Endodermal cell (in vitro differentiated cells): ENCODE data around the gene ATP1B2. TPM values are rescaled to one million over a fixed set of nuclear protein-coding genes. Genes with fewer than 3 reads are reported as not detected.

Experiments
- DNase-seq: peaks from one replicate; pipeline ENCODE4 v3.0.0-alpha.2; 2017
- H3K27ac ChIP-seq: 2 replicates; pipeline ENCODE4 v1.5.1; 2013; ENCODE audit warnings: mild to moderate bottlenecking, low read depth, low read length, moderate library complexity
- H3K27me3 ChIP-seq: 2 replicates; pipeline ENCODE4 v1.6.1; 2013; ENCODE audit warnings: mild to moderate bottlenecking, low read length, moderate library complexity; ENCODE audit not compliant: insufficient read depth, control insufficient read depth, poor library complexity, severe bottlenecking
- H3K36me3 ChIP-seq: 2 replicates; pipeline ENCODE4 v1.7.0; 2013; ENCODE audit warnings: mild to moderate bottlenecking, low read length, moderate library complexity; ENCODE audit not compliant: control insufficient read depth, insufficient read depth
- H3K4me1 ChIP-seq: one replicate; pipeline ENCODE4 v1.7.0; 2013; ENCODE audit warnings: low read length; ENCODE audit not compliant: control insufficient read depth, insufficient read depth
- H3K4me3 ChIP-seq: 2 replicates; pipeline ENCODE4 v1.5.1; 2013; ENCODE audit warnings: mild to moderate bottlenecking, low read length, moderate library complexity
- H3K9ac ChIP-seq: 2 replicates; pipeline ENCODE4 v1.6.1; 2013; ENCODE audit warnings: mild to moderate bottlenecking, low read length, moderate library complexity; ENCODE audit not compliant: poor library complexity, severe bottlenecking; ENCODE audit errors: extremely low read depth
- H3K9me3 ChIP-seq: 2 replicates; pipeline ENCODE4 v1.6.1; 2013; ENCODE audit warnings: mild to moderate bottlenecking, low read length, moderate library complexity; ENCODE audit not compliant: control insufficient read depth
- H3K27ac Mint-ChIP-seq: 2 replicates; pipeline ENCODE4 v1.8.0; 2020; ENCODE audit warnings: mixed read lengths
- H3K27me3 Mint-ChIP-seq: 2 replicates; pipeline ENCODE4 v1.8.0; 2021; ENCODE audit warnings: mild to moderate bottlenecking, mixed read lengths; ENCODE audit not compliant: insufficient read depth
- H3K36me3 Mint-ChIP-seq: 2 replicates; pipeline ENCODE4 v1.8.0; 2020; ENCODE audit warnings: low read depth, mixed read lengths
- H3K4me1 Mint-ChIP-seq: 2 replicates; pipeline ENCODE4 v1.8.0; 2020; ENCODE audit warnings: mixed read lengths
- H3K4me3 Mint-ChIP-seq: 2 replicates; pipeline ENCODE4 v1.8.0; 2020; ENCODE audit warnings: mild to moderate bottlenecking, moderate library complexity, mixed read lengths
- H3K9me3 Mint-ChIP-seq: 2 replicates; pipeline ENCODE4 v1.8.0; 2020; ENCODE audit warnings: mild to moderate bottlenecking, mixed read lengths
- CTCF ChIP-seq: fragments of 200-600 bp; sonication (generic); conservative IDR thresholded peaks from 2 replicates; pipeline ENCODE4 v1.5.0; 2021; ENCODE audit warnings: antibody characterized with exemption, mild to moderate bottlenecking
- WGBS, 2 experiments: methylation state at CpG; one replicate each; pipeline versions ENCODE4 v1.1.5 to v1.1.7; 2013; ENCODE audit warnings: missing lambda C conversion rate in 2 of 2, mixed read lengths in 1 of 2; ENCODE audit not compliant: insufficient coverage in 1 of 2, insufficient read length in 1 of 2; 5-methylcytosine and 5-hydroxymethylcytosine counted together
- total RNA-seq, 2 donors: library from RNA; stranded (reverse); fragmentation: NEBNext Ultra II Directional in 1 of 2; extraction: Animal tissue kit (Norgen Biotek cat#: 25700) in 1 of 2; gene quantifications; 2 replicates in 1 of 2; 3 replicates in 1 of 2; pipeline ENCODE4 v1.2.1, GENCODE V29; 2021

The ATP1B2 gene
- total RNA-seq, 2 donors from 2014 or later, result 6.4 to 7.5 TPM

DNA sequence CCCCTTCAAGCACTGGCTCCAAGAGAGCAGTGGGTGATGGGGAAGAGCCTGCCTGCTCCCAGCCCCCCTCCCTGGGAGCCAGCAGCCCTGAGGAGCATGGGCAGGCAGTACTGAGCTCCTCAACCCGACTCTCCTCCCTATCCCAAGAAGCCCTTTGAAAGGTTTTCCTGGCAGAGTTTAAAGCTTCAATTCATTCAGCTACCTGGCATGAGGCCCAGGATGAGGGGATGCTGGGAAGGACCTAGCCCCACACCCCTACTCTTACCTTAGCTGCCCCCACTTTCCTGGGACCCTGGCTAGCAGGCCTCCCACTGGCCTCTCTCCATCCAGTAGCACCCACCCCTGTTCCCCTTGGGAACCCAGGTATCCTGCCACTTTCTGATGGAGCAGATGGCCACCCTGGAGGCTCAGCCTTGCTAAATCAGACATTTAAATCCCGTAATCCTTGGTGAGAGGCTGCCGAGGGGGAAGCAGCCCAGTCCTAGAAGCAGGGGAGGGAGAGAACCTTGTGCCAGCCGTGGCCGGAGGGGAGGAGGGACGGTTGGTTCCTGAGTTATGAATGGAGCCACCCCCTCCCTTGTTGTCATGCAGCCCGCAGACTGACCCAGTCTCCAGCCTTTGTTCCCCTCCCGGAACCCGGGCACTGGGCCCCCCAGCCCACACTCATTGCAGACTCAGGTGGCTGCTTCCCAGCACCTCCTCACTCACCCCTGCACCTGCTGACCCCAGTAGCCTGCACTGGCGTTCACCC is 17.1 kb downstream of the ATP1B2 start:
- Mint-ChIP-seq H3K4me1 (peaks cover 11% of the 10 kb centered on the region), H3K36me3 (peaks cover 44% of the 10 kb centered on the region), H3K27ac (peak overlapping the region; percentile 44), H3K27me3 (no peaks in the 10 kb centered on the region), H3K9me3 (no peaks in the 10 kb centered on the region), H3K4me3 (no peak overlapping the region)
- peak; percentile 54 for DNase-seq
- TF ChIP-seq CTCF, result no peak
- WGBS, 2 experiments, result 82 to 86% methylated on average over 6 to 10 of the region's 10 CpGs
- no peaks in the 10 kb centered on the region for H3K9me3 ChIP-seq
- no peak overlapping the region for H3K27ac ChIP-seq
- H3K9ac ChIP-seq, result no peak overlapping the region
- no peak overlapping the region for H3K4me3 ChIP-seq
- H3K4me1 ChIP-seq, result no peaks in the 10 kb centered on the region
- H3K36me3 ChIP-seq, result peaks cover 17% of the 10 kb centered on the region
- H3K27me3 ChIP-seq, result no peaks in the 10 kb centered on the region

- DNase-seq, result no peak
- Mint-ChIP-seq H3K4me3 (no peak overlapping the region), H3K27me3 (no peaks in the 10 kb centered on the region), H3K9me3 (peaks cover 3% of the 10 kb centered on the region), H3K36me3 (peaks cover 51% of the 10 kb centered on the region), H3K27ac (no peak overlapping the region), H3K4me1 (peaks cover 11% of the 10 kb centered on the region)
- Histone ChIP-seq H3K27me3 (no peaks in the 10 kb centered on the region), H3K36me3 (peaks cover 23% of the 10 kb centered on the region), H3K27ac (no peak overlapping the region), H3K9ac (no peak overlapping the region), H3K4me3 (no peak overlapping the region), H3K4me1 (no peaks in the 10 kb centered on the region), H3K9me3 (peaks cover 6% of the 10 kb centered on the region)
- TF ChIP-seq CTCF, result no peak
- WGBS, 2 experiments, result 89 to 94% methylated on average over 6 to 7 of the region's 7 CpGs
Measured at GRCh38 chr17:7668482-7668881, 17.8 kb downstream of the ATP1B2 start.

- DNase-seq, result peak; percentile 93
- Histone ChIP-seq H3K9me3 (peaks cover 13% of the 10 kb centered on the region), H3K27me3 (no peaks in the 10 kb centered on the region), H3K4me1 (no peaks in the 10 kb centered on the region), H3K4me3 (peak overlapping the region; percentile 11), H3K9ac (no peak overlapping the region), H3K36me3 (peaks cover 41% of the 10 kb centered on the region), H3K27ac (no peak overlapping the region)
- H3K9me3 Mint-ChIP-seq, result peaks cover 4% of the 10 kb centered on the region
- H3K36me3 Mint-ChIP-seq, result peaks cover 62% of the 10 kb centered on the region
- H3K4me1 Mint-ChIP-seq, result peaks cover 15% of the 10 kb centered on the region
- no peaks in the 10 kb centered on the region for H3K27me3 Mint-ChIP-seq
- H3K4me3 Mint-ChIP-seq, result no peak overlapping the region
- 85 to 93% methylated on average over 2 of the region's 2 CpGs for WGBS, 2 experiments
- peak; percentile 89 for TF ChIP-seq CTCF
- H3K27ac Mint-ChIP-seq, result no peak overlapping the region
Measured at GRCh38 chr17:7673239-7673638, 22.5 kb downstream of the ATP1B2 start.
